ENCODE results near the gene ING3. TPM values are rescaled to one million over a fixed set of nuclear protein-coding genes. Genes with fewer than 3 reads are reported as not detected.

Gene ING3
- total and polyA plus RNA-seq, 9 of the 15 experiments (the other 6 are each of a cell fraction or from before 2014, with no cell fraction given), result 22.8 to 233 (median 50.4) TPM

DNA sequence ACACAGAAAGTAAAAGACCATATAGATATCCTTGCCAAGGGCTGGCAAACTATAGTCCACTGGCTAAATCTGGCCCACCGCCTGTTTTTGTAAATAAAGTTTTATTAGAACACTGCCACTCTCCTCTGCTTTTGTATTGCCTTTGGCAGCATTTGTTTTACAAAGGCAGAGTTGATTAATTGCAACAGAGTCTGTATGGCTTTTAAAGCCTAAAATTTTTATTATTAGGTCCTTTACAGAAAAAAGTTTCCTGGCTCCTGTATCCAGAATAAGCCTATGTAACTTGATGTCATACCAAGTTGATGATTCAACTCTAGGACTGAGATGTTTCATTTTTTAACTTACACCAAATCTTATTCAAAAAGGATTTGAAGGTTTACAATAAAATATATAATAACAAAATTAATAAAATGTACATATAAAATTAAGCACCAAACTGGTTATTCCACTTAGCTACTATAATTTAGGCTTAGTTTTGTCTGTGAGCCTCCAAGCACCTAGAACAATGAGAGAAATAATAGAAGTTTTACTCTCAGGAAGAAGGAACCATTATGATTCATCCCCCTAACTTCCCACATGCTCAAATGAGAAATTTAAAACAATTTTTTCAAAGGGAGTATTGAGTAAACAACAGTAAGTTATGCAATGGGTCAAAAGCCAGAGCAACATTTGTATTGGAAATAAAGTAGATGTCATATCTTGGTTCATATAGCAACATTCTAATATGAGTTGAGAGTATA lies 69.8 kb downstream of the ING3 start (continued):
- TF ChIP-seq, protein P1, sequence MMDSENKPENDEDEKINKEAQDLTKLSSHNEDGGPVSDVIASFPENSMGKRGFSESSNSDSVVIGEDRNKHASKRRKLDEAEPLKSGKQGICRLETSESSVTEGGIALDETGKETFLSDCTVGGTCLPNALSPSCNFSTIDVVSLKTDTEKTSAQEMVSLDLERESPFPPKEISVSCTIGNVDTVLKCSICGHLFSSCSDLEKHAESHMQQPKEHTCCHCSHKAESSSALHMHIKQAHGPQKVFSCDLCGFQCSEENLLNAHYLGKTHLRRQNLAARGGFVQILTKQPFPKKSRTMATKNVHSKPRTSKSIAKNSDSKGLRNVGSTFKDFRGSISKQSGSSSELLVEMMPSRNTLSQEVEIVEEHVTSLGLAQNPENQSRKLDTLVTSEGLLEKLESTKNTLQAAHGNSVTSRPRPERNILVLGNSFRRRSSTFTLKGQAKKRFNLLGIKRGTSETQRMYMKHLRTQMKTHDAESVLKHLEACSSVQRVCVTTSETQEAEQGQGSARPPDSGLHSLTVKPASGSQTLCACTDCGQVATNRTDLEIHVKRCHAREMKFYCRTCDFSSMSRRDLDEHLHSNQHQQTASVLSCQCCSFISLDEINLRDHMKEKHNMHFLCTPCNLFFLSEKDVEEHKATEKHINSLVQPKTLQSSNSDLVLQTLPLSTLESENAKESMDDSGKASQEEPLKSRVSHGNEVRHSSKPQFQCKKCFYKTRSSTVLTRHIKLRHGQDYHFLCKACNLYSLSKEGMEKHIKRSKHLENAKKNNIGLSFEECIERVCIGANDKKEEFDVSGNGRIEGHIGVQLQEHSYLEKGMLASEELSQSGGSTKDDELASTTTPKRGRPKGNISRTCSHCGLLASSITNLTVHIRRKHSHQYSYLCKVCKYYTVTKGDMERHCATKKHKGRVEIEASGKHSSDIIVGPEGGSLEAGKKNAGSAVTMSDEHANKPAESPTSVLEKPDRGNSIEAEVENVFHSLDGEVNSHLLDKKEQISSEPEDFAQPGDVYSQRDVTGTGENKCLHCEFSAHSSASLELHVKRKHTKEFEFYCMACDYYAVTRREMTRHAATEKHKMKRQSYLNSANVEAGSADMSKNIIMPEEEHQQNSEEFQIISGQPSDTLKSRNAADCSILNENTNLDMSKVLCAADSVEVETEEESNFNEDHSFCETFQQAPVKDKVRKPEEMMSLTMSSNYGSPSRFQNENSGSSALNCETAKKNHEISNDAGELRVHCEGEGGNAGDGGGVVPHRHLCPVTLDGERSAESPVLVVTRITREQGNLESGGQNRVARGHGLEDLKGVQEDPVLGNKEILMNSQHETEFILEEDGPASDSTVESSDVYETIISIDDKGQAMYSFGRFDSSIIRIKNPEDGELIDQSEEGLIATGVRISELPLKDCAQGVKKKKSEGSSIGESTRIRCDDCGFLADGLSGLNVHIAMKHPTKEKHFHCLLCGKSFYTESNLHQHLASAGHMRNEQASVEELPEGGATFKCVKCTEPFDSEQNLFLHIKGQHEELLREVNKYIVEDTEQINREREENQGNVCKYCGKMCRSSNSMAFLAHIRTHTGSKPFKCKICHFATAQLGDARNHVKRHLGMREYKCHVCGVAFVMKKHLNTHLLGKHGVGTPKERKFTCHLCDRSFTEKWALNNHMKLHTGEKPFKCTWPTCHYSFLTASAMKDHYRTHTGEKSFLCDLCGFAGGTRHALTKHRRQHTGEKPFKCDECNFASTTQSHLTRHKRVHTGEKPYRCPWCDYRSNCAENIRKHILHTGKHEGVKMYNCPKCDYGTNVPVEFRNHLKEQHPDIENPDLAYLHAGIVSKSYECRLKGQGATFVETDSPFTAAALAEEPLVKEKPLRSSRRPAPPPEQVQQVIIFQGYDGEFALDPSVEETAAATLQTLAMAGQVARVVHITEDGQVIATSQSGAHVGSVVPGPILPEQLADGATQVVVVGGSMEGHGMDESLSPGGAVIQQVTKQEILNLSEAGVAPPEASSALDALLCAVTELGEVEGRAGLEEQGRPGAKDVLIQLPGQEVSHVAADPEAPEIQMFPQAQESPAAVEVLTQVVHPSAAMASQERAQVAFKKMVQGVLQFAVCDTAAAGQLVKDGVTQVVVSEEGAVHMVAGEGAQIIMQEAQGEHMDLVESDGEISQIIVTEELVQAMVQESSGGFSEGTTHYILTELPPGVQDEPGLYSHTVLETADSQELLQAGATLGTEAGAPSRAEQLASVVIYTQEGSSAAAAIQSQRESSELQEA (IDR thresholded peaks at IDR 0.05; ENCODE audit: low read depth), result no peak
- TF ChIP-seq CBX3 (IDR thresholded peaks at IDR 0.05; ENCODE audit: borderline replicate concordance in 1 of 2, low read length in 2 of 2) (no peak), MCM5 (IDR thresholded peaks at IDR 0.05; ENCODE audit: low read depth) (no peak), ZKSCAN3 (CRISPR knock-in tag; IDR thresholded peaks at IDR 0.05) (no peak), U2AF1 (optimal IDR thresholded peaks at IDR 0.05; ENCODE audit: low read depth, low read length) (no peak), MTA1 (IDR thresholded peaks at IDR 0.05; ENCODE audit: borderline replicate concordance) (no peak), FOXP1 (CRISPR knock-in tag; IDR thresholded peaks at IDR 0.05) (no peak)
- TF ChIP-seq, protein P2, sequence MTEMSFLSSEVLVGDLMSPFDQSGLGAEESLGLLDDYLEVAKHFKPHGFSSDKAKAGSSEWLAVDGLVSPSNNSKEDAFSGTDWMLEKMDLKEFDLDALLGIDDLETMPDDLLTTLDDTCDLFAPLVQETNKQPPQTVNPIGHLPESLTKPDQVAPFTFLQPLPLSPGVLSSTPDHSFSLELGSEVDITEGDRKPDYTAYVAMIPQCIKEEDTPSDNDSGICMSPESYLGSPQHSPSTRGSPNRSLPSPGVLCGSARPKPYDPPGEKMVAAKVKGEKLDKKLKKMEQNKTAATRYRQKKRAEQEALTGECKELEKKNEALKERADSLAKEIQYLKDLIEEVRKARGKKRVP (CRISPR knock-in tag; IDR thresholded peaks at IDR 0.05), result no peak
- TF ChIP-seq, protein P3, sequence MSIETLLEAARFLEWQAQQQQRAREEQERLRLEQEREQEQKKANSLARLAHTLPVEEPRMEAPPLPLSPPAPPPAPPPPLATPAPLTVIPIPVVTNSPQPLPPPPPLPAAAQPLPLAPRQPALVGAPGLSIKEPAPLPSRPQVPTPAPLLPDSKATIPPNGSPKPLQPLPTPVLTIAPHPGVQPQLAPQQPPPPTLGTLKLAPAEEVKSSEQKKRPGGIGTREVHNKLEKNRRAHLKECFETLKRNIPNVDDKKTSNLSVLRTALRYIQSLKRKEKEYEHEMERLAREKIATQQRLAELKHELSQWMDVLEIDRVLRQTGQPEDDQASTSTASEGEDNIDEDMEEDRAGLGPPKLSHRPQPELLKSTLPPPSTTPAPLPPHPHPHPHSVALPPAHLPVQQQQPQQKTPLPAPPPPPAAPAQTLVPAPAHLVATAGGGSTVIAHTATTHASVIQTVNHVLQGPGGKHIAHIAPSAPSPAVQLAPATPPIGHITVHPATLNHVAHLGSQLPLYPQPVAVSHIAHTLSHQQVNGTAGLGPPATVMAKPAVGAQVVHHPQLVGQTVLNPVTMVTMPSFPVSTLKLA (conservative IDR thresholded peaks at IDR 0.05), result peak in 1 of 2 experiments; percentile 25; a peak in 1 of 4 replicates
- TF ChIP-seq, protein P4, sequence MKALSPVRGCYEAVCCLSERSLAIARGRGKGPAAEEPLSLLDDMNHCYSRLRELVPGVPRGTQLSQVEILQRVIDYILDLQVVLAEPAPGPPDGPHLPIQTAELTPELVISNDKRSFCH (CRISPR knock-in tag; IDR thresholded peaks at IDR 0.05), result no peak
- TF ChIP-seq, protein P4 (tag; IDR thresholded peaks at IDR 0.05), result no peak
- TF ChIP-seq, protein P5, sequence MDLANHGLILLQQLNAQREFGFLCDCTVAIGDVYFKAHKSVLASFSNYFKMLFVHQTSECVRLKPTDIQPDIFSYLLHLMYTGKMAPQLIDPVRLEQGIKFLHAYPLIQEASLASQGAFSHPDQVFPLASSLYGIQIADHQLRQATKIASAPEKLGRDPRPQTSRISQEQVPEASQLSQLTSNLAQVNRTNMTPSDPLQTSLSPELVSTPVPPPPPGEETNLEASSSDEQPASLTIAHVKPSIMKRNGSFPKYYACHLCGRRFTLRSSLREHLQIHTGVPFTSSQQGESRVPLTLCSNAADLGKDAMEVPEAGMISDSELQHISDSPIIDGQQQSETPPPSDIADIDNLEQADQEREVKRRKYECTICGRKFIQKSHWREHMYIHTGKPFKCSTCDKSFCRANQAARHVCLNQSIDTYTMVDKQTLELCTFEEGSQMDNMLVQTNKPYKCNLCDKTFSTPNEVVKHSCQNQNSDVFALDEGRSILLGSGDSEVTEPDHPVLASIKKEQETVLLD (IDR thresholded peaks at IDR 0.05), result no peak
- TF ChIP-seq, protein P6, sequence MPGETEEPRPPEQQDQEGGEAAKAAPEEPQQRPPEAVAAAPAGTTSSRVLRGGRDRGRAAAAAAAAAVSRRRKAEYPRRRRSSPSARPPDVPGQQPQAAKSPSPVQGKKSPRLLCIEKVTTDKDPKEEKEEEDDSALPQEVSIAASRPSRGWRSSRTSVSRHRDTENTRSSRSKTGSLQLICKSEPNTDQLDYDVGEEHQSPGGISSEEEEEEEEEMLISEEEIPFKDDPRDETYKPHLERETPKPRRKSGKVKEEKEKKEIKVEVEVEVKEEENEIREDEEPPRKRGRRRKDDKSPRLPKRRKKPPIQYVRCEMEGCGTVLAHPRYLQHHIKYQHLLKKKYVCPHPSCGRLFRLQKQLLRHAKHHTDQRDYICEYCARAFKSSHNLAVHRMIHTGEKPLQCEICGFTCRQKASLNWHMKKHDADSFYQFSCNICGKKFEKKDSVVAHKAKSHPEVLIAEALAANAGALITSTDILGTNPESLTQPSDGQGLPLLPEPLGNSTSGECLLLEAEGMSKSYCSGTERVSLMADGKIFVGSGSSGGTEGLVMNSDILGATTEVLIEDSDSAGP (CRISPR knock-in tag; IDR thresholded peaks at IDR 0.05), result no peak
